DND-41 (cell line): Measurements from ENCODE around the gene ARHGEF4.

Source experiments
- EZH2 ChIP-seq: IDR thresholded peaks from 3 replicates; pipeline ENCODE4 v1.6.1; 2012; ENCODE audit warnings: borderline replicate concordance, low read depth, mild to moderate bottlenecking, moderate library complexity, low read length, inconsistent platforms; ENCODE audit not compliant: severe bottlenecking
- TF ChIP-seq, protein P1 (sequence below): IDR thresholded peaks from 2 replicates; pipeline ENCODE4 v1.5.1; 2012; ENCODE audit warnings: borderline replicate concordance, low read length, moderate library complexity, mild to moderate bottlenecking; ENCODE audit not compliant: poor library complexity, severe bottlenecking; ENCODE audit errors: extremely low read depth

DNA sequence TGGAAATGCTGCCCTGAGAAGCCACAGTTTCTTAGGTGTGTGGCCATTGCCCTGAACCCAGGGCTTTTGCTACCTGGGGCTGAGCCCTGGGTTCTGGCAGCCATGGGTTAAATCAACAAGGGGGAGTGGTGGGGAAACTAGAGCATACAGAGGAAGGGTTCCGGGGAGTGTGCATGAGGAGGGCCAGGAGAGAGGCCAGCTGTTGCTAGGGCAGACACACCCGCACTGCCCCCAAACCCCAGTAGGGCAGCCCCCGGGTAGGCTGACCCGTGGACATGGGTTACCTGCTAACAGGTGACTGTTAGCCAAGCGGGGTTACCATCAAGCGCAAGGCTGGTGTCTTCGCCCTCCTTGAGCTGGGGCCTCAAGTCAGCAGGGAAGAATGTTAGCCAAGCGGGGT lies 14.8 kb upstream of the ARHGEF4 start:
- TF ChIP-seq, protein P1, sequence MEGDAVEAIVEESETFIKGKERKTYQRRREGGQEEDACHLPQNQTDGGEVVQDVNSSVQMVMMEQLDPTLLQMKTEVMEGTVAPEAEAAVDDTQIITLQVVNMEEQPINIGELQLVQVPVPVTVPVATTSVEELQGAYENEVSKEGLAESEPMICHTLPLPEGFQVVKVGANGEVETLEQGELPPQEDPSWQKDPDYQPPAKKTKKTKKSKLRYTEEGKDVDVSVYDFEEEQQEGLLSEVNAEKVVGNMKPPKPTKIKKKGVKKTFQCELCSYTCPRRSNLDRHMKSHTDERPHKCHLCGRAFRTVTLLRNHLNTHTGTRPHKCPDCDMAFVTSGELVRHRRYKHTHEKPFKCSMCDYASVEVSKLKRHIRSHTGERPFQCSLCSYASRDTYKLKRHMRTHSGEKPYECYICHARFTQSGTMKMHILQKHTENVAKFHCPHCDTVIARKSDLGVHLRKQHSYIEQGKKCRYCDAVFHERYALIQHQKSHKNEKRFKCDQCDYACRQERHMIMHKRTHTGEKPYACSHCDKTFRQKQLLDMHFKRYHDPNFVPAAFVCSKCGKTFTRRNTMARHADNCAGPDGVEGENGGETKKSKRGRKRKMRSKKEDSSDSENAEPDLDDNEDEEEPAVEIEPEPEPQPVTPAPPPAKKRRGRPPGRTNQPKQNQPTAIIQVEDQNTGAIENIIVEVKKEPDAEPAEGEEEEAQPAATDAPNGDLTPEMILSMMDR = no peak
- TF ChIP-seq EZH2 = no peak
